Tibial nerve (tissue), 4 donors: ENCODE data around the gene GINS1.

ENCODE experiments used
- CTCF ChIP-seq, 5 experiments: fragments of 200-600 bp in 3 of 5; fragments of 450-650 bp in 2 of 5; sonication (generic) in 3 of 5; IDR thresholded peaks; one replicate each; pipeline ENCODE4 v1.5.1; 2016 to 2019; ENCODE audit warnings: antibody characterized with exemption in 5 of 5, mild to moderate bottlenecking in 3 of 5, moderate library complexity in 2 of 5
- EP300 ChIP-seq, 2 donors: sonication (generic); formaldehyde crosslinking; IDR thresholded peaks; one replicate each; pipeline ENCODE4 v1.6.1; 2017; ENCODE audit warnings: antibody characterized with exemption in 2 of 2, mild to moderate bottlenecking in 1 of 2
- POLR2A ChIP-seq, 2 donors: fragments of 450-650 bp; IDR thresholded peaks; one replicate each; pipeline ENCODE4 v1.6.1; 2017; ENCODE audit warnings: antibody characterized with exemption in 2 of 2, mild to moderate bottlenecking in 2 of 2, moderate library complexity in 2 of 2

DNA sequence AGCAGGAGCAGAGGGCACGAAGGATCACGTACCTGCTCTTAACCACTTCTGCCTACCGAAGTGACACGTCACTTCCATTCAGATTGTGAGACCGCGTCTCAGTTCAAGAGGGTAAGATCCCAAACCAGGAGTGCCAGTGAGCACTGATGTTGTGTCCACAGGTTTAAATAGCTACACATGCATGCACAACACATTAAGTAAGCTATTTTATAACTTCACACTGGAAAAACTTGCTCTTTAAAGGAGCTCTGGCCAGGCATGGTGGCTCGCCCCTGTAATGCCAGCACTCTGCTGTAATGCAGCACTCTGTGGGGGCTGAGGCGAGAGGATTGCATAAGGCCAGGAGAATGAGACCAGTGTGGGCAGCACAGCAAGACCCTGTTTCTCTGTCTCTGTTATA lies 37.9 kb upstream of the GINS1 start:
- TF ChIP-seq POLR2A (IDR thresholded peaks at IDR 0.05) (no peak), CTCF (IDR thresholded peaks at IDR 0.05) (no peak), EP300 (IDR thresholded peaks at IDR 0.05) (no peak)
